H9 (cell line): ENCODE data around the gene KIZ. TPM values are rescaled to one million over a fixed set of nuclear protein-coding genes. Genes with fewer than 3 reads are reported as not detected.
A peak's percentile ranks its signal among the peaks of the same experiment; 100 is the strongest.

Source experiments
- DNase-seq: peaks from one replicate; pipeline ENCODE4 v3.0.0-alpha.2; 2017
- H2AFZ ChIP-seq: one replicate; pipeline ENCODE4 v1.6.1; 2013; ENCODE audit warnings: mild to moderate bottlenecking, low read length, control low read depth, moderate library complexity
- H2AK5ac ChIP-seq: 2 replicates; pipeline ENCODE4 v1.6.1; 2013; ENCODE audit warnings: low read length, control low read depth, mixed read lengths; ENCODE audit not compliant: insufficient read length
- H2BK120ac ChIP-seq: one replicate; pipeline ENCODE4 v1.6.1; 2013; ENCODE audit warnings: low read depth, mild to moderate bottlenecking, low read length, control low read depth, inconsistent platforms; ENCODE audit not compliant: poor library complexity, severe bottlenecking
- H2BK12ac ChIP-seq: 2 replicates; pipeline ENCODE4 v1.6.1; 2013; ENCODE audit warnings: low read length, control low read depth, mixed read lengths, low read depth; ENCODE audit not compliant: insufficient read length
- H2BK15ac ChIP-seq: 2 replicates; pipeline ENCODE4 v1.6.1; 2013; ENCODE audit warnings: low read depth, low read length, control low read depth
- H2BK20ac ChIP-seq: one replicate; pipeline ENCODE4 v1.6.1; 2013; ENCODE audit warnings: low read depth, mild to moderate bottlenecking, low read length, control low read depth, inconsistent platforms; ENCODE audit not compliant: poor library complexity, severe bottlenecking
- H2BK5ac ChIP-seq: 2 replicates; pipeline ENCODE4 v1.6.1; 2013; ENCODE audit warnings: low read length, control low read depth, mixed read lengths; ENCODE audit not compliant: insufficient read length
- H3K14ac ChIP-seq: 2 replicates; pipeline ENCODE4 v1.6.1; 2013; ENCODE audit warnings: low read length, control low read depth; ENCODE audit not compliant: insufficient read depth
- H3K18ac ChIP-seq: 2 replicates; pipeline ENCODE4 v1.6.1; 2013; ENCODE audit warnings: low read depth, mild to moderate bottlenecking, mixed read lengths, low read length, control low read depth; ENCODE audit not compliant: insufficient read length
- H3K23ac ChIP-seq: 2 replicates; pipeline ENCODE4 v1.6.1; 2013; ENCODE audit warnings: low read length, control low read depth, mixed read lengths, low read depth; ENCODE audit not compliant: insufficient read length
- H3K23me2 ChIP-seq: 2 replicates; pipeline ENCODE4 v1.6.1; 2013; ENCODE audit warnings: low read depth, mild to moderate bottlenecking, mixed read lengths, low read length, control low read depth; ENCODE audit not compliant: insufficient read length, poor library complexity, severe bottlenecking
- H3K27ac ChIP-seq: 2 replicates; pipeline ENCODE4 v1.5.1; 2013; ENCODE audit warnings: low read length, control low read depth, mixed read lengths, low read depth; ENCODE audit not compliant: insufficient read length
- H3K27me3 ChIP-seq: 2 replicates; pipeline ENCODE4 v1.6.1; 2013; ENCODE audit warnings: low read length, control low read depth, inconsistent platforms; ENCODE audit not compliant: insufficient read depth
- H3K4ac ChIP-seq: 2 replicates; pipeline ENCODE4 v1.6.1; 2013; ENCODE audit warnings: low read depth, mild to moderate bottlenecking, control low read depth, inconsistent platforms, low read length, moderate library complexity
- H3K4me1 ChIP-seq: 2 replicates; pipeline ENCODE4 v1.6.1; 2013; ENCODE audit warnings: low read length, control low read depth, inconsistent platforms; ENCODE audit not compliant: insufficient read depth
- H3K4me2 ChIP-seq: 2 replicates; pipeline ENCODE4 v1.6.1; 2013; ENCODE audit warnings: low read length, control low read depth, mixed read lengths; ENCODE audit not compliant: insufficient read length, insufficient read depth
- H3K56ac ChIP-seq: 2 replicates; pipeline ENCODE4 v1.6.1; 2013; ENCODE audit warnings: low read depth, mild to moderate bottlenecking, mixed read lengths, low read length, control low read depth; ENCODE audit not compliant: insufficient read length
- H3K79me1 ChIP-seq: 2 replicates; pipeline ENCODE4 v1.6.1; 2013; ENCODE audit warnings: low read depth, mild to moderate bottlenecking, moderate library complexity, low read length, control low read depth, inconsistent platforms; ENCODE audit not compliant: insufficient read depth, poor library complexity, severe bottlenecking
- H3K79me2 ChIP-seq: 2 replicates; pipeline ENCODE4 v1.6.1; 2013; ENCODE audit warnings: low read length, control low read depth, inconsistent platforms; ENCODE audit not compliant: insufficient read depth
- H3K9ac ChIP-seq: 2 replicates; pipeline ENCODE4 v1.6.1; 2013; ENCODE audit warnings: low read length, control low read depth, mixed read lengths; ENCODE audit not compliant: insufficient read length; ENCODE audit errors: extremely low read depth
- H3K9me3 ChIP-seq: one replicate; pipeline ENCODE4 v1.6.1; 2013; ENCODE audit warnings: low read depth, low read length, inconsistent platforms; ENCODE audit not compliant: control insufficient read depth
- H3T11ph ChIP-seq: one replicate; pipeline ENCODE4 v1.6.1; 2013; ENCODE audit warnings: mild to moderate bottlenecking, low read length, control low read depth, inconsistent platforms
- H4K20me1 ChIP-seq: one replicate; pipeline ENCODE4 v1.6.1; 2013; ENCODE audit not compliant: control insufficient read depth, insufficient read length, insufficient read depth
- H4K5ac ChIP-seq: 2 replicates; pipeline ENCODE4 v1.6.1; 2013; ENCODE audit warnings: low read depth, mild to moderate bottlenecking, mixed read lengths, low read length, control low read depth; ENCODE audit not compliant: insufficient read length
- H4K8ac ChIP-seq: replicated peaks from 2 replicates; pipeline ENCODE4 v1.6.1; 2013; ENCODE audit warnings: low read length, control low read depth, mixed read lengths, low read depth; ENCODE audit not compliant: insufficient read length
- H4K91ac ChIP-seq: 2 replicates; pipeline ENCODE4 v1.6.1; 2013; ENCODE audit warnings: low read depth, mild to moderate bottlenecking, moderate library complexity, mixed read lengths, low read length, control low read depth; ENCODE audit not compliant: insufficient read length
- H3K27ac Mint-ChIP-seq, 3 experiments: 2 replicates in 2 of 3; 3 replicates in 1 of 3; pipeline ENCODE4 v1.8.0; 2020 to 2021; ENCODE audit warnings: mixed read lengths in 3 of 3, mild to moderate bottlenecking in 1 of 3, moderate library complexity in 1 of 3
- H3K27me3 Mint-ChIP-seq: 2 replicates; pipeline ENCODE4 v1.8.0; 2021; ENCODE audit warnings: low read depth, mild to moderate bottlenecking, moderate library complexity, mixed read lengths
- H3K36me3 Mint-ChIP-seq, 3 experiments: 2 replicates in 2 of 3; 3 replicates in 1 of 3; pipeline ENCODE4 v1.8.0; 2020 to 2021; ENCODE audit warnings: low read depth in 3 of 3, mixed read lengths in 3 of 3; ENCODE audit not compliant: insufficient read depth in 1 of 3
- H3K4me1 Mint-ChIP-seq, 2 experiments: 2 replicates each; pipeline ENCODE4 v1.8.0; 2020; ENCODE audit warnings: mixed read lengths in 2 of 2
- H3K4me3 Mint-ChIP-seq, 2 experiments: 2 replicates in 1 of 2; 3 replicates in 1 of 2; pipeline ENCODE4 v1.8.0; 2020 to 2021; ENCODE audit warnings: mild to moderate bottlenecking in 2 of 2, mixed read lengths in 2 of 2, moderate library complexity in 1 of 2
- H3K9me3 Mint-ChIP-seq, 2 experiments: 2 replicates in 1 of 2; 3 replicates in 1 of 2; pipeline ENCODE4 v1.8.0; 2020; ENCODE audit warnings: mild to moderate bottlenecking in 2 of 2, mixed read lengths in 2 of 2, moderate library complexity in 1 of 2
- CTCF ChIP-seq: fragments of 200-600 bp; sonication (generic); conservative IDR thresholded peaks from 3 replicates; pipeline ENCODE4 v1.8.0; 2021; ENCODE audit warnings: antibody characterized with exemption, mild to moderate bottlenecking
- WGBS: extraction: QIAGEN DNeasy Blood & Tissue Kit; methylation state at CpG from one replicate; pipeline ENCODE4 v1.1.7; 2013; ENCODE audit warnings: missing lambda C conversion rate, low lambda C conversion rate, mixed read lengths; ENCODE audit not compliant: insufficient read length; ENCODE audit errors: extremely low coverage; 5-methylcytosine and 5-hydroxymethylcytosine counted together
- total RNA-seq: library from RNA; stranded (reverse); gene quantifications from 2 replicates; pipeline ENCODE4 v1.2.1, GENCODE V29; 2021

Gene KIZ
- total RNA-seq, 1 experiment from 2014 or later, result 29.3 TPM

GRCh38 chr20:21133404-21133803, 7.5 kb downstream of the KIZ start:
- no peaks in the 10 kb centered on the region for H4K20me1 ChIP-seq
- H2BK5ac ChIP-seq, result no peak overlapping the region
- H2AFZ ChIP-seq, result no peak overlapping the region
- H3K23me2 ChIP-seq, result no peaks in the 10 kb centered on the region
- H4K91ac ChIP-seq, result no peak overlapping the region
- no peak overlapping the region for H2BK15ac ChIP-seq
- peaks cover 23 to 44% of the 10 kb centered on the region in 2 experiments for H3K4me1 Mint-ChIP-seq
- H3K9me3 ChIP-seq, result no peaks in the 10 kb centered on the region
- H3K14ac ChIP-seq, result no peak overlapping the region; the same call in 1 of the 2 replicates
- no peak overlapping the region for H3K4me2 ChIP-seq
- no peak overlapping the region for H2BK120ac ChIP-seq
- H3K9ac ChIP-seq, result no peak overlapping the region
- H3K4ac ChIP-seq, result no peak overlapping the region
- no peak overlapping the region for H3K27ac ChIP-seq
- H3K18ac ChIP-seq, result no peak overlapping the region
- no peak overlapping the region for H3K4me3 Mint-ChIP-seq
- no peak overlapping the region for H2AK5ac ChIP-seq
- peaks cover 1 to 45% (median 26%) of the 10 kb centered on the region in 3 experiments; a peak in 6 of 7 replicates for H3K36me3 Mint-ChIP-seq
- H3K56ac ChIP-seq, result no peak overlapping the region
- WGBS, result no CpG with 5 or more reads among the region's 4 CpGs
- no peak overlapping the region for H3K23ac ChIP-seq
- H3K9me3 Mint-ChIP-seq, result no peaks in the 10 kb centered on the region
- no peaks in the 10 kb centered on the region for H3K27me3 ChIP-seq
- TF ChIP-seq CTCF, result no peak
- DNase-seq, result no peak
- 0 out of 7 replicates have a peak overlapping the region, but pooled peaks of 1 of the 3 experiments have one; percentile 34 for H3K27ac Mint-ChIP-seq
- no peak overlapping the region for H4K5ac ChIP-seq
- 0 out of 2 replicates have a peak, but pooled peaks cover 2% of the 10 kb centered on the region for H3K79me2 ChIP-seq
- no peak overlapping the region for H2BK20ac ChIP-seq
- peaks cover 8% of the 10 kb centered on the region; the same call in 1 of the 2 replicates for H3K4me1 ChIP-seq
- H3K79me1 ChIP-seq, result no peaks in the 10 kb centered on the region
- no peak overlapping the region for H3T11ph ChIP-seq
- H4K8ac ChIP-seq, result no peak overlapping the region
- H3K27me3 Mint-ChIP-seq, result no peaks in the 10 kb centered on the region
- H2BK12ac ChIP-seq, result peak overlapping the region; percentile 35
